GM12878 (cell line): ENCODE measurements around the gene CIRBP. TPM values are rescaled to one million over a fixed set of nuclear protein-coding genes. Genes with fewer than 3 reads are reported as not detected.
A peak's percentile ranks its signal among the peaks of the same experiment; 100 is the strongest.

Experiments used
- BACH1 ChIP-seq: fragments of 450-650 bp; IDR thresholded peaks from 2 replicates; pipeline ENCODE4 v1.6.1; 2017; ENCODE audit warnings: mild to moderate bottlenecking, borderline replicate concordance
- BCL11A ChIP-seq: IDR thresholded peaks from 2 replicates; pipeline ENCODE4 v1.6.1; 2011; ENCODE audit warnings: low read depth, low read length
- CEBPB ChIP-seq, 2 experiments: fragments of 150-350 bp in 1 of 2; IDR thresholded peaks; 2 replicates each; pipeline ENCODE4 v1.6.1; 2012 to 2014; ENCODE audit warnings: low read depth in 2 of 2, low read length in 2 of 2, borderline replicate concordance in 1 of 2, inconsistent platforms in 1 of 2
- CHD2 ChIP-seq: IDR thresholded peaks from 2 replicates; pipeline ENCODE4 v1.6.1; 2011; ENCODE audit warnings: low read depth, low read length, improper control_type of control experiment, borderline replicate concordance
- CREB1 ChIP-seq: IDR thresholded peaks from 2 replicates; pipeline ENCODE4 v1.6.1; 2012; ENCODE audit warnings: low read depth, mild to moderate bottlenecking, inconsistent platforms
- EED ChIP-seq: sonication (generic); IDR thresholded peaks from 2 replicates; pipeline ENCODE4 v1.6.1; 2016; ENCODE audit warnings: antibody characterized with exemption, low read depth
- JUND ChIP-seq: IDR thresholded peaks from 2 replicates; pipeline ENCODE4 v1.6.1; 2012; ENCODE audit warnings: low read depth, mild to moderate bottlenecking, low read length, improper control_type of control experiment, moderate library complexity
- MEF2A ChIP-seq: IDR thresholded peaks from 2 replicates; pipeline ENCODE4 v1.6.1; 2011; ENCODE audit warnings: low read depth, mild to moderate bottlenecking, low read length, moderate library complexity; ENCODE audit not compliant: insufficient read depth
- MEF2B ChIP-seq: fragments of 450-650 bp; IDR thresholded peaks from 2 replicates; pipeline ENCODE4 v1.6.1; 2018; ENCODE audit warnings: mild to moderate bottlenecking, moderate library complexity; ENCODE audit not compliant: partially characterized antibody, poor library complexity, severe bottlenecking
- MYB ChIP-seq: fragments of 150-350 bp; IDR thresholded peaks from 2 replicates; pipeline ENCODE4 v1.6.1; 2014; ENCODE audit warnings: mild to moderate bottlenecking, low read depth, low read length, borderline replicate concordance
- NR2F1 ChIP-seq: fragments of 450-650 bp; conservative IDR thresholded peaks from 2 replicates; pipeline ENCODE4 v1.6.1; 2017; ENCODE audit warnings: mild to moderate bottlenecking
- POLR2AphosphoS2 ChIP-seq: IDR thresholded peaks from 2 replicates; pipeline ENCODE4 v1.6.1; 2011; ENCODE audit warnings: low read depth, mild to moderate bottlenecking, low read length, improper control_type of control experiment, moderate library complexity
- STAT3 ChIP-seq: IDR thresholded peaks from 2 replicates; pipeline ENCODE4 v1.6.1; 2011; ENCODE audit warnings: low read depth, low read length, improper control_type of control experiment
- TCF3 ChIP-seq: IDR thresholded peaks from 2 replicates; pipeline ENCODE4 v1.6.1; 2012; ENCODE audit warnings: low read depth, mild to moderate bottlenecking, low read length, borderline replicate concordance; ENCODE audit not compliant: insufficient read depth
- WRNIP1 ChIP-seq: IDR thresholded peaks from 2 replicates; pipeline ENCODE4 v1.6.1; 2011; ENCODE audit warnings: low read depth, low read length, improper control_type of control experiment, borderline replicate concordance
- YY1 ChIP-seq: IDR thresholded peaks from 2 replicates; pipeline ENCODE4 v1.6.1; 2011; ENCODE audit warnings: low read depth, mild to moderate bottlenecking, low read length
- polyA plus RNA-seq, 11 experiments: library from polyadenylated mRNA; depleted of rRNA in 4 of 11; unstranded in 6 of 11; stranded (reverse) in 5 of 11; fragments of >200 nt; fragmentation: Nextera tagmentation in 4 of 11; fragmentation: Illumina TruSeq in 1 of 11; extraction: Ambion mirVana in 4 of 11; extraction: Trizol in 1 of 11; gene quantifications; 1 replicate in 1 of 11; 2 replicates in 10 of 11; pipeline versions ENCODE4 v1.2.1 to v1.2.3, GENCODE V29; 2011 to 2016; ENCODE audit warnings: inconsistent platforms in 2 of 11, missing spikeins in 2 of 11, low read depth in 1 of 11
- total RNA-seq, 4 experiments: library from RNA; depleted of rRNA in 3 of 4; stranded (reverse); fragments of >200 nt in 3 of 4; fragmentation: Illumina TruSeq in 1 of 4; extraction: Trizol in 1 of 4; gene quantifications; 2 replicates each; pipeline versions ENCODE4 v1.2.1 to v1.2.3, GENCODE V29; 2013 to 2021
- TF ChIP-seq, protein P1 (sequence below): IDR thresholded peaks from 2 replicates; pipeline ENCODE4 v1.6.1; 2012; ENCODE audit warnings: improper control_type of control experiment, low read depth, low read length; ENCODE audit not compliant: insufficient replicate concordance
- TF ChIP-seq, protein P2 (sequence below): fragments of 450-650 bp; conservative IDR thresholded peaks from 2 replicates; pipeline ENCODE4 v1.6.1; 2017; ENCODE audit warnings: mild to moderate bottlenecking, moderate library complexity
- TF ChIP-seq, protein P3 (sequence below): fragments of 450-650 bp; IDR thresholded peaks from 2 replicates; pipeline ENCODE4 v1.6.1; 2018; ENCODE audit warnings: borderline replicate concordance, mild to moderate bottlenecking; ENCODE audit not compliant: partially characterized antibody

The CIRBP gene
- total and polyA plus RNA-seq, 10 of the 15 experiments (the other 5 are each of a cell fraction or from before 2014, with no cell fraction given), result 27.6 to 335 (median 229) TPM

DNA sequence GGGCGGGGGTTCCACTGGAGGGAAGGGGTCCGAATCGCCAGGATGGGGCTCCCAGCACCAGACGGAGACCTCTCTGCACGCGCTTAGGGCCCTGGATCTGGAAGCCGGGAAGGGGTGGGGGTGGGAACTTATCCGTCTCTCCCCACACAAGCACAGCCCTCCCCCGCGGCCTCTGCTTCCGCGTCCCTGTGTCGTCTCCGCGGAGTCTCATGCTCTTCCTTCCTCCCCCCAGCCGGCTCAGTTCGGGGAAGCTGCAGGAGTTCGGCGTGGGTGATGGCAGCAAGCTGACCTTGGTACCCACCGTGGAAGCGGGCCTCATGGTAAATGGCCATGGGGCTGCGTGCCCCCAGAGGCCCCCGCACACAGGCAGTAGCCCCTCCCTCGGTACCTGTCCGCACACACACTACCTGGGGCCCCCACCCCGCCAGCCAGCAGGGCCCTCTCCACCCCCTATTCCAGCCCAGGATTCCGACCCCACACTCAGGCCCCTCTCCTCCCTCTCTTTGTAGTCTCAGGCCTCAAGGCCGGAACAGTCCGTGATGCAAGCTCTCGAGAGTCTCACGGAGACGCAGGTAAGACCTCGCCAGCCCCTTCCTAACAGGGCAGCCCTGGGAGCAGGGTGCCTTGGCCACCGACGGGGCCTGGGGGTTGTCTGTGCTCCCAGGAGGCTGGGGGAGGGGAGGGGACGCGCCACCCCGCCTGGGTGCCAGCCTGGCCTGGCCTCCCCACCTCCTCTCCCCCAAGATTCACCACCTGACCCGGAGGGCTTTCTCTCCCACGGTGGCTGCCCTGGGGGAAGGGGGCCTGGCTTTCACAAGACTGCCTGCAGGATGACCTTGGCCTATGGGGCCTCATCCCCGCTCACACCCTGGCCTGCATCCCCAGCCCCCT is 17.6 kb upstream of the CIRBP start (continued):
- TF ChIP-seq CHD2, result 0 out of 2 replicates have a peak, but pooled peaks have one; percentile 23
- TF ChIP-seq BCL11A, result no peak
- TF ChIP-seq MEF2B, result peak; percentile 44
- TF ChIP-seq, protein P1, sequence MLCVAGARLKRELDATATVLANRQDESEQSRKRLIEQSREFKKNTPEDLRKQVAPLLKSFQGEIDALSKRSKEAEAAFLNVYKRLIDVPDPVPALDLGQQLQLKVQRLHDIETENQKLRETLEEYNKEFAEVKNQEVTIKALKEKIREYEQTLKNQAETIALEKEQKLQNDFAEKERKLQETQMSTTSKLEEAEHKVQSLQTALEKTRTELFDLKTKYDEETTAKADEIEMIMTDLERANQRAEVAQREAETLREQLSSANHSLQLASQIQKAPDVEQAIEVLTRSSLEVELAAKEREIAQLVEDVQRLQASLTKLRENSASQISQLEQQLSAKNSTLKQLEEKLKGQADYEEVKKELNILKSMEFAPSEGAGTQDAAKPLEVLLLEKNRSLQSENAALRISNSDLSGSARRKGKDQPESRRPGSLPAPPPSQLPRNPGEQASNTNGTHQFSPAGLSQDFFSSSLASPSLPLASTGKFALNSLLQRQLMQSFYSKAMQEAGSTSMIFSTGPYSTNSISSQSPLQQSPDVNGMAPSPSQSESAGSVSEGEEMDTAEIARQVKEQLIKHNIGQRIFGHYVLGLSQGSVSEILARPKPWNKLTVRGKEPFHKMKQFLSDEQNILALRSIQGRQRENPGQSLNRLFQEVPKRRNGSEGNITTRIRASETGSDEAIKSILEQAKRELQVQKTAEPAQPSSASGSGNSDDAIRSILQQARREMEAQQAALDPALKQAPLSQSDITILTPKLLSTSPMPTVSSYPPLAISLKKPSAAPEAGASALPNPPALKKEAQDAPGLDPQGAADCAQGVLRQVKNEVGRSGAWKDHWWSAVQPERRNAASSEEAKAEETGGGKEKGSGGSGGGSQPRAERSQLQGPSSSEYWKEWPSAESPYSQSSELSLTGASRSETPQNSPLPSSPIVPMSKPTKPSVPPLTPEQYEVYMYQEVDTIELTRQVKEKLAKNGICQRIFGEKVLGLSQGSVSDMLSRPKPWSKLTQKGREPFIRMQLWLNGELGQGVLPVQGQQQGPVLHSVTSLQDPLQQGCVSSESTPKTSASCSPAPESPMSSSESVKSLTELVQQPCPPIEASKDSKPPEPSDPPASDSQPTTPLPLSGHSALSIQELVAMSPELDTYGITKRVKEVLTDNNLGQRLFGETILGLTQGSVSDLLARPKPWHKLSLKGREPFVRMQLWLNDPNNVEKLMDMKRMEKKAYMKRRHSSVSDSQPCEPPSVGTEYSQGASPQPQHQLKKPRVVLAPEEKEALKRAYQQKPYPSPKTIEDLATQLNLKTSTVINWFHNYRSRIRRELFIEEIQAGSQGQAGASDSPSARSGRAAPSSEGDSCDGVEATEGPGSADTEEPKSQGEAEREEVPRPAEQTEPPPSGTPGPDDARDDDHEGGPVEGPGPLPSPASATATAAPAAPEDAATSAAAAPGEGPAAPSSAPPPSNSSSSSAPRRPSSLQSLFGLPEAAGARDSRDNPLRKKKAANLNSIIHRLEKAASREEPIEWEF, result no peak
- no peak for TF ChIP-seq STAT3
- 0 out of 2 replicates have a peak, but pooled peaks have one; percentile 7 for TF ChIP-seq YY1
- 0 out of 2 replicates have a peak, but pooled peaks have one; percentile 25 for TF ChIP-seq POLR2AphosphoS2
- no peak for TF ChIP-seq CREB1
- TF ChIP-seq EED, result peak; percentile 21; the same call in 1 of the 2 replicates
- TF ChIP-seq BACH1, result peak; percentile 61; the same call in 1 of the 2 replicates
- TF ChIP-seq MEF2A, result no peak
- TF ChIP-seq, protein P2, sequence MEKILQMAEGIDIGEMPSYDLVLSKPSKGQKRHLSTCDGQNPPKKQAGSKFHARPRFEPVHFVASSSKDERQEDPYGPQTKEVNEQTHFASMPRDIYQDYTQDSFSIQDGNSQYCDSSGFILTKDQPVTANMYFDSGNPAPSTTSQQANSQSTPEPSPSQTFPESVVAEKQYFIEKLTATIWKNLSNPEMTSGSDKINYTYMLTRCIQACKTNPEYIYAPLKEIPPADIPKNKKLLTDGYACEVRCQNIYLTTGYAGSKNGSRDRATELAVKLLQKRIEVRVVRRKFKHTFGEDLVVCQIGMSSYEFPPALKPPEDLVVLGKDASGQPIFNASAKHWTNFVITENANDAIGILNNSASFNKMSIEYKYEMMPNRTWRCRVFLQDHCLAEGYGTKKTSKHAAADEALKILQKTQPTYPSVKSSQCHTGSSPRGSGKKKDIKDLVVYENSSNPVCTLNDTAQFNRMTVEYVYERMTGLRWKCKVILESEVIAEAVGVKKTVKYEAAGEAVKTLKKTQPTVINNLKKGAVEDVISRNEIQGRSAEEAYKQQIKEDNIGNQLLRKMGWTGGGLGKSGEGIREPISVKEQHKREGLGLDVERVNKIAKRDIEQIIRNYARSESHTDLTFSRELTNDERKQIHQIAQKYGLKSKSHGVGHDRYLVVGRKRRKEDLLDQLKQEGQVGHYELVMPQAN, result no peak; the same call in 1 of the 2 replicates
- TF ChIP-seq JUND, result no peak
- TF ChIP-seq, protein P3, sequence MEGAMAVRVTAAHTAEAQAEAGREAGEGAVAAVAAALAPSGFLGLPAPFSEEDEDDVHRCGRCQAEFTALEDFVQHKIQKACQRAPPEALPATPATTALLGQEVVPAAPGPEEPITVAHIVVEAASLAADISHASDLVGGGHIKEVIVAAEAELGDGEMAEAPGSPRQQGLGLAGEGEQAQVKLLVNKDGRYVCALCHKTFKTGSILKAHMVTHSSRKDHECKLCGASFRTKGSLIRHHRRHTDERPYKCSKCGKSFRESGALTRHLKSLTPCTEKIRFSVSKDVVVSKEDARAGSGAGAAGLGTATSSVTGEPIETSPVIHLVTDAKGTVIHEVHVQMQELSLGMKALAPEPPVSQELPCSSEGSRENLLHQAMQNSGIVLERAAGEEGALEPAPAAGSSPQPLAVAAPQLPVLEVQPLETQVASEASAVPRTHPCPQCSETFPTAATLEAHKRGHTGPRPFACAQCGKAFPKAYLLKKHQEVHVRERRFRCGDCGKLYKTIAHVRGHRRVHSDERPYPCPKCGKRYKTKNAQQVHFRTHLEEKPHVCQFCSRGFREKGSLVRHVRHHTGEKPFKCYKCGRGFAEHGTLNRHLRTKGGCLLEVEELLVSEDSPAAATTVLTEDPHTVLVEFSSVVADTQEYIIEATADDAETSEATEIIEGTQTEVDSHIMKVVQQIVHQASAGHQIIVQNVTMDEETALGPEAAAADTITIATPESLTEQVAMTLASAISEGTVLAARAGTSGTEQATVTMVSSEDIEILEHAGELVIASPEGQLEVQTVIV, result no peak
- TF ChIP-seq TCF3, result no peak
- TF ChIP-seq CEBPB (IDR thresholded peaks at IDR 0.05; ENCODE audit: borderline replicate concordance in 1 of 2, low read depth in 2 of 2, low read length in 2 of 2), result no peak
- no peak for TF ChIP-seq MYB
- 0 out of 2 replicates have a peak, but pooled peaks have one; percentile 50 for TF ChIP-seq NR2F1
- no peak for TF ChIP-seq WRNIP1
